Nephron progenitor cell (in vitro differentiated cells): ENCODE results near the gene RIMOC1.

Experiments
- DNase-seq: peaks from one replicate; pipeline ENCODE4 v3.0.0; 2021
- H3K27ac Mint-ChIP-seq: 2 replicates; pipeline ENCODE4 v1.8.0; 2021; ENCODE audit warnings: mild to moderate bottlenecking, moderate library complexity, mixed read lengths
- H3K27me3 Mint-ChIP-seq: 2 replicates; pipeline ENCODE4 v1.8.0; 2021; ENCODE audit warnings: mild to moderate bottlenecking, low read depth, mixed read lengths; ENCODE audit not compliant: poor library complexity
- H3K36me3 Mint-ChIP-seq: 2 replicates; pipeline ENCODE4 v1.8.0; 2021; ENCODE audit warnings: low read depth, mixed read lengths
- H3K4me1 Mint-ChIP-seq: 2 replicates; pipeline ENCODE4 v1.8.0; 2021; ENCODE audit warnings: mixed read lengths
- H3K4me3 Mint-ChIP-seq: 2 replicates; pipeline ENCODE4 v1.8.0; 2021; ENCODE audit warnings: mild to moderate bottlenecking, moderate library complexity, mixed read lengths
- H3K9me3 Mint-ChIP-seq: 2 replicates; pipeline ENCODE4 v1.8.0; 2021; ENCODE audit warnings: mild to moderate bottlenecking, moderate library complexity, mixed read lengths
- TF ChIP-seq, protein P1 (sequence below): fragments of 200-600 bp; sonication (generic); IDR thresholded peaks from 2 replicates; pipeline ENCODE4 v1.5.0; 2021; ENCODE audit warnings: antibody characterized with exemption

The RIMOC1 gene

DNA sequence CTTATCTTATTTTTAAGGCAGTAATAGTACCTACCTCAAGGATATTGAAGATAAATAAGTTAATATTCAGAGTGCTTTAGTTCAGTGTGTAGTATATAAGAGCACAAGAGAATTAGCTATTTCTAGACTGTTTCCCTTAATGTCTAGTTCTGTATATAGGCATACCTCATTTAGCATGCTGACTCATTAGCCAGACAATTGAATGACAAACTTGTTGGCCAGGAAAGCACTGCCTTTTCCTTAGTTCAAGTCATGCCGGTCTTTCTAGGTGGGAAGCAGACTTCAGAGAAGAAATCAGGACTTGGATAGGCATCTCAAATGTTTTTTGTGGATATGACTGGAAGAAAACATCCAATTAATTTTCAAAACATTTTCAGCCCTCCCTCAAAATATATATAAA lies 17.7 kb downstream of the RIMOC1 start:
- H3K9me3 Mint-ChIP-seq = peaks cover 4% of the 10 kb centered on the region
- peaks cover 48% of the 10 kb centered on the region for H3K36me3 Mint-ChIP-seq
- H3K4me3 Mint-ChIP-seq = no peak overlapping the region
- no peaks in the 10 kb centered on the region for H3K27me3 Mint-ChIP-seq
- DNase-seq = no peak
- no peak overlapping the region for H3K27ac Mint-ChIP-seq
- H3K4me1 Mint-ChIP-seq = peaks cover 4% of the 10 kb centered on the region
- TF ChIP-seq, protein P1, sequence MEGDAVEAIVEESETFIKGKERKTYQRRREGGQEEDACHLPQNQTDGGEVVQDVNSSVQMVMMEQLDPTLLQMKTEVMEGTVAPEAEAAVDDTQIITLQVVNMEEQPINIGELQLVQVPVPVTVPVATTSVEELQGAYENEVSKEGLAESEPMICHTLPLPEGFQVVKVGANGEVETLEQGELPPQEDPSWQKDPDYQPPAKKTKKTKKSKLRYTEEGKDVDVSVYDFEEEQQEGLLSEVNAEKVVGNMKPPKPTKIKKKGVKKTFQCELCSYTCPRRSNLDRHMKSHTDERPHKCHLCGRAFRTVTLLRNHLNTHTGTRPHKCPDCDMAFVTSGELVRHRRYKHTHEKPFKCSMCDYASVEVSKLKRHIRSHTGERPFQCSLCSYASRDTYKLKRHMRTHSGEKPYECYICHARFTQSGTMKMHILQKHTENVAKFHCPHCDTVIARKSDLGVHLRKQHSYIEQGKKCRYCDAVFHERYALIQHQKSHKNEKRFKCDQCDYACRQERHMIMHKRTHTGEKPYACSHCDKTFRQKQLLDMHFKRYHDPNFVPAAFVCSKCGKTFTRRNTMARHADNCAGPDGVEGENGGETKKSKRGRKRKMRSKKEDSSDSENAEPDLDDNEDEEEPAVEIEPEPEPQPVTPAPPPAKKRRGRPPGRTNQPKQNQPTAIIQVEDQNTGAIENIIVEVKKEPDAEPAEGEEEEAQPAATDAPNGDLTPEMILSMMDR = no peak

DNA sequence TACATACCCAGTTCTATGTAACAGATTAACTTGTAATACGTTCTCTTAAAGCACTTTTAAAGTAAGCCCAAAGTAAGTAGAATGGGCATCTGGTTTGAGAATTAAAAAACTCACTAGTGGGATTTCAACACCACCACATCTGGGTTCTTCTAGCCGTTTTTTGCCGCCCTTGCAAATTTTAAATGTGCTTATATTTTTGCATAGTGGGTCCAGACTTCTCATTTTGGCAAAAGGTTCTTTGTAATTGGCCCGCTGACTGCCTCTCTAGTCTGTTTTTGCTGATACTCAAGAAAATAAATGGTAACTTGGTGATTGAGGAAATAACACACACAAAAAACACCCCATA lies 20.4 kb downstream of the RIMOC1 start:
- H3K9me3 Mint-ChIP-seq = peaks cover 4% of the 10 kb centered on the region
- peaks cover 3% of the 10 kb centered on the region for H3K27me3 Mint-ChIP-seq
- H3K4me3 Mint-ChIP-seq = peak overlapping the region; percentile 76
- TF ChIP-seq, protein P1 = no peak
- peaks cover 4% of the 10 kb centered on the region for H3K4me1 Mint-ChIP-seq
- no peak for DNase-seq
- peaks cover 28% of the 10 kb centered on the region for H3K36me3 Mint-ChIP-seq
- H3K27ac Mint-ChIP-seq = no peak overlapping the region

DNA sequence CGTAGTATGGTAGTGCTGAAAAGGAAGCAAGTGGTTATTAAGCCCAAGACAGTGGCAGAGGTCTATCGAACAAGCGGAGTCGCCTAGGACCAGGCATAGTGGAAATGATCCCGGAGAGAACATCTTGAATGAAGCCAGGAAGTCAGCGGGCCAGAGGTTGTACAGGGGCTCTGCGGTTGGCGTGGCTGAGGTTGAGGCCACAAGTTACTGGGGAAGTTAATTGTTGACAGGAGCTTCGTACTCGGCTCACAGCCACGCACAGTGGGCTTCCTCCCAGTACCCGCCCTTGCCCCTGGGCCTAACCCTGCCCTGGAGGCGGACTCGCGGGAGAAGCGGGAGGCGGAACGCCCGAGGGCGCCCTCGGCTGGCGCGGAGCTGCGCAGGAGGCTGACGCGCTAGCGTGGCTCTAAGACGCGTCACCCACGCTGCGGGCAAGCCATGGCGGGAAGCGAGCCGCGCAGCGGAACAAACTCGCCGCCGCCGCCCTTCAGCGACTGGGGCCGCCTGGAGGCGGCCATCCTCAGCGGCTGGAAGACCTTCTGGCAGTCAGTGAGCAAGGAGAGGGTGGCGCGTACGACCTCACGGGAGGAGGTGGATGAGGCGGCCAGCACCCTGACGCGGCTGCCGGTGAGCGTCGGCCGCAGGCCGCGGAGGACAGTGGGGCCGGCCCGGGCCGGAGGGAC lies 20.9 kb downstream of the RIMOC1 start, which contains the start of gene FBXO4:
Gene FBXO4 (plus strand): TSS at position 410 of the 683 bp plus-strand sequence. CDS start 29 bp downstream, at position 439.
- no peak within 1 kb of the TSS for H3K27ac Mint-ChIP-seq
- peak; percentile 64 for DNase-seq
- TF ChIP-seq, protein P1 = no peak
- peaks cover 23% of the 10 kb centered on the region for H3K36me3 Mint-ChIP-seq
- peak within 1 kb of the TSS; percentile 76 for H3K4me3 Mint-ChIP-seq
- H3K9me3 Mint-ChIP-seq = peaks cover 4% of the 10 kb centered on the region
- H3K27me3 Mint-ChIP-seq = peaks cover 3% of the 10 kb centered on the region
- peaks cover 4% of the 10 kb centered on the region for H3K4me1 Mint-ChIP-seq

DNA sequence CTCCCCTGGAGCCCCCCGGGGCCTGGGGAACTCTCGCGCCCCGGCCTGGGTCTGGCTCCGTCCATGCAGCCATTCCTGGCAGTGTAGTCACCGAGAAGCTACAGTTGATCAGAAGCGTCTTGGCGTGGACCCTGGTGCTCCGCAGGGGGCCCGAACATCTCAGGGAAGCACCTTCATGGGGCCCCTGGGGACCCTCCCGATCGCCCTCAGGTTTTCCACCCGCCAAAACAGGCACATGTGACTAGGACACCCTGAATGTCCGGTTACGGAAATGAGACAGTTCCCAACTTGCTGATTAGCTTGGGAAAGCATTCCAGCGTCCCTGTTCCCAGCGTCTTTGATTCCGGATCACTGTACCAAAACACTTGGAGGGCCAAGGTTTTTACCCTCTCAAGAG lies 21.4 kb downstream of the RIMOC1 start:
- peak overlapping the region; percentile 45 for H3K4me3 Mint-ChIP-seq
- TF ChIP-seq, protein P1 = no peak
- H3K36me3 Mint-ChIP-seq = peaks cover 28% of the 10 kb centered on the region
- DNase-seq = no peak
- peaks cover 3% of the 10 kb centered on the region for H3K27me3 Mint-ChIP-seq
- no peak overlapping the region for H3K27ac Mint-ChIP-seq
- peaks cover 4% of the 10 kb centered on the region for H3K4me1 Mint-ChIP-seq
- peaks cover 4% of the 10 kb centered on the region for H3K9me3 Mint-ChIP-seq

DNA sequence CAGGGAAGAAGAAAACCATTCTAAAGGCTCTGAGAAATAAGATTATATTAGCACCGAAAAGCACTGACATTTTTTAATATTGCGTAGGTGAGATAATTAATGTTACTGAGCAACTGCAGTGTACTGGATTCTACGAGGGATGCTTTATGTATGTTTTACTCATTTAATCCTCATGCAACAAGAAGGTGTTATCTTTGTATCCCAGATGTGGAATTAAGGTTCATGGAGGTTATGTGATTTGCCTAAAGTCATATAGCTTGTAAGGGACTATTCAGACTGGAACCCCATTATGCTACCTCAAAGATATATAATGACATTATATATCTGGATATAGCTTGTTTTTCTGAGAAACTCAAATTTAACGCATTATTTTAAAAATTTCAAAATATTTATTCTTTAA lies 23.5 kb downstream of the RIMOC1 start:
- H3K27ac Mint-ChIP-seq = no peak overlapping the region
- peaks cover 4% of the 10 kb centered on the region for H3K4me1 Mint-ChIP-seq
- peaks cover 4% of the 10 kb centered on the region for H3K9me3 Mint-ChIP-seq
- no peak for DNase-seq
- TF ChIP-seq, protein P1 = no peak
- no peak overlapping the region for H3K4me3 Mint-ChIP-seq
- H3K27me3 Mint-ChIP-seq = peaks cover 3% of the 10 kb centered on the region
- peaks cover 23% of the 10 kb centered on the region for H3K36me3 Mint-ChIP-seq

DNA sequence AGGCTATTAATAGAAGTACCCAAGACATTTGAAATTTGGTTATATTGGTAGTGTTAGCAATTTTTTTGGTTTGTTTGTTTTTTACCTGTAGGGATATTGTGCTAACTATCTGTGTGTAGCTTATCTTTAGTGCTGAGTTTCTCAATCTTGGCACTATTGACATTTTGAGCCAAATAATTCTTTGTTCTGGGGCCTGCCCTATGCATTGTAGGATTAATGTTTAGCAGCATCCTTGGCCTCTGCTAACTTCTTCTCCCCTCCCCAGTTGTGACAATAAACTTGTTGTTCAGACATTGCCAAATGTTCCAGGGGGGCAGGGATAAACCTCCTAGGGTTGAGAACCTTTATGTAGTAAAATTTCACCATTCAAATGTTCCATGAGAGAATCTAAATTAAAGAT lies 24.9 kb downstream of the RIMOC1 start:
- H3K36me3 Mint-ChIP-seq = peaks cover 13% of the 10 kb centered on the region
- no peak overlapping the region for H3K4me3 Mint-ChIP-seq
- peaks cover 4% of the 10 kb centered on the region for H3K4me1 Mint-ChIP-seq
- H3K27me3 Mint-ChIP-seq = peaks cover 3% of the 10 kb centered on the region
- no peak for DNase-seq
- peaks cover 4% of the 10 kb centered on the region for H3K9me3 Mint-ChIP-seq
- TF ChIP-seq, protein P1 = no peak
- H3K27ac Mint-ChIP-seq = no peak overlapping the region
